Endothelial cell of umbilical vein (primary cell): ENCODE data around the gene OLFML2B. TPM values are rescaled to one million over a fixed set of nuclear protein-coding genes. Genes with fewer than 3 reads are reported as not detected.

Experiments
- BruUV-seq: library from RNA; stranded (reverse); fragments of 400-500 nt; replicated peaks from 2 replicates; lab custom pipeline; 2021; lab: Mats Ljungman, UMichigan
- CTCF ChIA-PET: fragments of 300-600, 350-600 bp; sonication (Branson Sonifier 250); formaldehyde crosslinking; loops from one replicate; lab custom pipeline; 2021; ENCODE audit warnings: antibody characterized with exemption, inconsistent platforms; lab: Charles Lee
- POLR2A ChIA-PET: fragments of 300-600, 350-600 bp; sonication (Branson Sonifier 250); formaldehyde crosslinking; loops from one replicate; lab custom pipeline; 2021; ENCODE audit warnings: antibody characterized with exemption, inconsistent platforms; lab: Charles Lee
- DNase-seq: peaks from one replicate; pipeline ENCODE4 v3.0.0-alpha.2; 2011; ENCODE audit warnings: low read depth, low spot score
- FAIRE-seq: peaks from 2 replicates; lab custom pipeline; 2011; peaks lifted over from hg19 to GRCh38; lab: Jason Lieb, UNC
- H2AFZ ChIP-seq: 2 replicates; pipeline ENCODE4 v1.6.0; 2012; ENCODE audit warnings: low read depth, low read length, control low read depth, inconsistent platforms
- H3K27ac ChIP-seq: 2 replicates; pipeline ENCODE4 v1.5.1; 2011; ENCODE audit warnings: low read depth, mild to moderate bottlenecking, control low read depth, low read length, moderate library complexity; ENCODE audit not compliant: insufficient read depth
- H3K27me3 ChIP-seq, 2 experiments: 2 replicates each; pipeline versions ENCODE4 v1.6.0 to v1.6.1; 2011; ENCODE audit warnings: low read length in 2 of 2, mixed read lengths in 1 of 2; ENCODE audit not compliant: control insufficient read depth in 2 of 2, insufficient read depth in 2 of 2
- H3K36me3 ChIP-seq, 2 experiments: 2 replicates in 1 of 2; 3 replicates in 1 of 2; pipeline ENCODE4 v1.5.1; 2011; ENCODE audit warnings: low read length in 2 of 2, mild to moderate bottlenecking in 1 of 2, moderate library complexity in 1 of 2; ENCODE audit not compliant: control insufficient read depth in 2 of 2, insufficient read depth in 2 of 2; ENCODE audit errors: extremely low read depth in 1 of 2
- H3K4me1 ChIP-seq: 3 replicates; pipeline ENCODE4 v1.5.1; 2011; ENCODE audit warnings: mild to moderate bottlenecking, low read length; ENCODE audit not compliant: control insufficient read depth, insufficient read depth; ENCODE audit errors: extremely low read depth
- H3K4me2 ChIP-seq: 2 replicates; pipeline ENCODE4 v1.6.1; 2011; ENCODE audit warnings: low read length, control low read depth, mixed read lengths; ENCODE audit not compliant: insufficient read depth
- H3K4me3 ChIP-seq, 3 experiments: fragments of 200-600 bp in 1 of 3; sonication (generic), shearing (Covaris generic) in 1 of 3; replicated peaks in 1 of 3; 2 replicates each; pipeline ENCODE4 v1.5.1; 2011 to 2016; ENCODE audit warnings: control low read depth in 3 of 3, low read length in 3 of 3, mild to moderate bottlenecking in 2 of 3, inconsistent platforms in 1 of 3, low read depth in 1 of 3, moderate library complexity in 1 of 3; ENCODE audit not compliant: insufficient read depth in 1 of 3
- H3K79me2 ChIP-seq: 2 replicates; pipeline ENCODE4 v1.6.0; 2012; ENCODE audit warnings: low read length, inconsistent platforms; ENCODE audit not compliant: control insufficient read depth, insufficient read depth
- H3K9ac ChIP-seq: replicated peaks from 2 replicates; pipeline ENCODE3; 2011; ENCODE audit warnings: low read length, control low read depth; ENCODE audit not compliant: insufficient read depth; ENCODE audit errors: extremely low read depth
- H3K9me1 ChIP-seq: replicated peaks from 3 replicates; pipeline ENCODE4 v1.6.0; 2011; ENCODE audit warnings: mild to moderate bottlenecking, low read length; ENCODE audit not compliant: control insufficient read depth, insufficient read depth; ENCODE audit errors: extremely low read depth
- H3K9me3 ChIP-seq: replicated peaks from 2 replicates; pipeline ENCODE4 v1.5.1; 2012; ENCODE audit warnings: low read length, inconsistent platforms; ENCODE audit not compliant: control insufficient read depth, insufficient read depth
- H4K20me1 ChIP-seq: replicated peaks from 2 replicates; pipeline ENCODE3; 2011; ENCODE audit warnings: mild to moderate bottlenecking, low read length; ENCODE audit not compliant: control insufficient read depth, insufficient read depth; ENCODE audit errors: extremely low read depth
- CTCF ChIP-seq, 2 donors: IDR thresholded peaks; 1 replicate in 1 of 2; 2 replicates in 1 of 2; pipeline ENCODE4 v1.5.1; 2011; ENCODE audit warnings: low read length in 2 of 2, mild to moderate bottlenecking in 2 of 2, moderate library complexity in 2 of 2, control low read depth in 1 of 2, inconsistent platforms in 1 of 2, low read depth in 1 of 2; ENCODE audit not compliant: insufficient read depth in 1 of 2; ENCODE audit errors: extremely low read depth in 1 of 2
- EZH2 ChIP-seq: IDR thresholded peaks from 2 replicates; pipeline ENCODE4 v1.6.1; 2012; ENCODE audit warnings: borderline replicate concordance, low read depth, mild to moderate bottlenecking, moderate library complexity, low read length, inconsistent platforms; ENCODE audit not compliant: severe bottlenecking
- FOS ChIP-seq: IDR thresholded peaks from 2 replicates; pipeline ENCODE4 v1.6.1; 2011; ENCODE audit warnings: mild to moderate bottlenecking, low read length, moderate library complexity, borderline replicate concordance; ENCODE audit not compliant: insufficient read depth
- GATA2 ChIP-seq: IDR thresholded peaks from 2 replicates; pipeline ENCODE4 v1.7.0; 2011; ENCODE audit warnings: low read depth, mild to moderate bottlenecking, moderate library complexity, mixed read lengths, low read length; ENCODE audit not compliant: insufficient read length, insufficient read depth
- JUN ChIP-seq: IDR thresholded peaks from 2 replicates; pipeline ENCODE4 v1.6.1; 2011; ENCODE audit warnings: borderline replicate concordance, low read depth; ENCODE audit not compliant: insufficient read length, insufficient read depth
- MAX ChIP-seq: IDR thresholded peaks from 2 replicates; pipeline ENCODE4 v1.6.1; 2011; ENCODE audit not compliant: insufficient read depth, insufficient read length
- MYC ChIP-seq: IDR thresholded peaks from one replicate; pipeline ENCODE4 v1.6.1; 2011; ENCODE audit warnings: mild to moderate bottlenecking, low read depth, low read length
- POLR2A ChIP-seq: IDR thresholded peaks from 2 replicates; pipeline ENCODE4 v1.6.1; 2012; ENCODE audit warnings: low read depth, mild to moderate bottlenecking, control low read depth, low read length
- POLR2AphosphoS5 ChIP-seq: IDR thresholded peaks from 2 replicates; pipeline ENCODE4 v1.6.1; 2012; ENCODE audit warnings: low read depth, mild to moderate bottlenecking, control low read depth, low read length, moderate library complexity; ENCODE audit not compliant: insufficient read depth
- dilution Hi-C: fragments of 300-500 bp; cut with MboI; formaldehyde crosslinking; loops from one replicate; pipeline ENCODE4 v1.15.0; 2019; ENCODE audit warnings: low sequenced_read_pairs; ENCODE audit not compliant: extremely low pct_ligation_motif_present
- intact Hi-C: fragments of 100-400 bp; cut with micrococcal nuclease; formaldehyde crosslinking; loops from one replicate; pipeline ENCODE4 v1.10.0; 2022
- polyA plus RNA-seq, 4 experiments: library from polyadenylated mRNA; depleted of rRNA in 3 of 4; stranded (reverse) in 3 of 4; unstranded in 1 of 4; fragments of >200 nt; gene quantifications; 2 replicates each; pipeline versions ENCODE4 v1.2.1 to v1.2.3, GENCODE V29; 2011 to 2012; ENCODE audit warnings: missing spikeins in 1 of 4
- total RNA-seq: library from RNA; stranded (reverse); gene quantifications from 2 replicates; pipeline ENCODE4 v1.2.3, GENCODE V29; 2021

Gene OLFML2B
- total and polyA plus RNA-seq, 2 donors (not counting 3 experiments of a cell fraction or from before 2014, with no cell fraction given) = 0.58 to 0.62 TPM

DNA sequence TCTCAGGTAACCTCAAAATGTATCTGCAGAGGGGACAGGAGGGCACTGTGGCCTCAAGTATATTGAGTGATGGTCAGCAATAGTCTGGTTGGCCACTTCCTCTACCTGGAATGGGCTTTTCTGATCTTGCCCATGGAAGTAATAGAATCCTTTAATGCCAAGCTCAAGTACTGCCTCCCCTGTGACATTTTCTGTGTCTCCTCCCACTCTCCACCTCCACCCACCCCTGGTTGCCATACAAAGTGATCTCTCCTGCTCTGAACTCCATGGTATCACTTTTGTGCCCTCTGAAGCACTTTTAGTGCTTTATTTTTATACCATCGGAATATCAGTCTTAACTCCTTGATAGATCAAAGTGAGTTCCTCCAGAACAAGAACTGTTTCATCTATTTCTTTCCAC, 36.6 kb upstream of the OLFML2B start:
- dilution Hi-C loops (no loop called here), intact Hi-C loops (no loop called here)
- Histone ChIP-seq H3K27ac (no peak overlapping the region), H3K4me1 (peaks cover 5% of the 10 kb centered on the region), H4K20me1 (no peaks in the 10 kb centered on the region), H3K9me1 (no peaks in the 10 kb centered on the region), H2AFZ (no peak overlapping the region), H3K79me2 (no peaks in the 10 kb centered on the region), H3K4me2 (no peak overlapping the region), H3K9me3 (no peaks in the 10 kb centered on the region), H3K27me3 (no peaks in the 10 kb centered on the region), H3K36me3 (no peaks in the 10 kb centered on the region), H3K9ac (no peak overlapping the region), H3K4me3 (no peak overlapping the region)
- POLR2A ChIA-PET = no interaction called here
- CTCF ChIA-PET = interaction anchor here (0.8 kb wide), 1 partner anchor 216 kb away, joined by 4 read pairs; no protein-coding TSS in a partner anchor
- TF ChIP-seq CTCF (IDR thresholded peaks at IDR 0.05; ENCODE audit: extremely low read depth in 1 of 2, insufficient read depth in 1 of 2, low read depth in 1 of 2, low read length in 2 of 2) (no peak), POLR2AphosphoS5 (no peak), JUN (no peak), POLR2A (no peak), GATA2 (no peak), MAX (no peak), EZH2 (no peak), MYC (no peak), FOS (no peak)
- FAIRE-seq (no peak), DNase-seq (no peak)
- no TSS peak for BruUV-seq
